Erythroblast (primary cell): ENCODE data around the gene LIMCH1.
"Not testable (repeated sequence)": the region's sequence is repeated elsewhere in the genome, so short reads cannot be mapped to it uniquely, and the experiment has no call there.

Source experiments
- DNase-seq, 2 experiments: peaks; one replicate each; lab custom pipeline; 2025; lab: John Stamatoyannopoulos, UW
- GATA1 ChIP-seq: IDR thresholded peaks from 2 replicates; pipeline ENCODE4 v1.6.1; 2011; ENCODE audit warnings: low read depth, mild to moderate bottlenecking, control low read depth, low read length, moderate library complexity
- POLR2A ChIP-seq: IDR thresholded peaks from 2 replicates; pipeline ENCODE4 v1.6.1; 2011; ENCODE audit warnings: mild to moderate bottlenecking, low read length

LIMCH1 gene

GRCh38 chr4:41727861-41728572 is 190.1 kb downstream of the LIMCH1 start:
- TF ChIP-seq POLR2A = no peak
- TF ChIP-seq GATA1 = no peak
- DNase-seq = no peak

- no peak for DNase-seq
Measured at GRCh38 chr4:41728573-41728913, 190.6 kb downstream of the LIMCH1 start.

GRCh38 chr4:41731569-41732126 is 193.7 kb downstream of the LIMCH1 start:
- TF ChIP-seq GATA1 (no peak), POLR2A (no peak)

More at GRCh38 chr4:41728573-41728913, 190.6 kb downstream of the LIMCH1 start:
- TF ChIP-seq POLR2A (no peak), GATA1 (no peak)

GRCh38 chr4:41734371-41734770 is 196.4 kb downstream of the LIMCH1 start:
- TF ChIP-seq POLR2A = no peak
- no peak for TF ChIP-seq GATA1
- DNase-seq = no peak

More at GRCh38 chr4:41731569-41732126, 193.7 kb downstream of the LIMCH1 start:
- DNase-seq = no peak

- not testable (repeated sequence) for DNase-seq
Measured at GRCh38 chr4:41737491-41737890, 199.5 kb downstream of the LIMCH1 start.

- TF ChIP-seq POLR2A (no peak), GATA1 (no peak)
- DNase-seq = no peak
Measured at GRCh38 chr4:41741354-41741753, 203.4 kb downstream of the LIMCH1 start.

GRCh38 chr4:41744572-41745291 is 206.8 kb downstream of the LIMCH1 start:
- TF ChIP-seq GATA1 (no peak), POLR2A (no peak)
- DNase-seq = no peak

GRCh38 chr4:41745292-41746024 is 207.5 kb downstream of the LIMCH1 start:
- TF ChIP-seq GATA1 (no peak), POLR2A (no peak)
- DNase-seq = no peak

GRCh38 chr4:41746025-41746439 is 208.1 kb downstream of the LIMCH1 start:
- TF ChIP-seq GATA1 = no peak
- TF ChIP-seq POLR2A = no peak
- no peak for DNase-seq

- TF ChIP-seq GATA1 (no peak), POLR2A (no peak)
- DNase-seq = no peak
Measured at GRCh38 chr4:41746440-41747229, 208.7 kb downstream of the LIMCH1 start.

- TF ChIP-seq POLR2A = no peak
- TF ChIP-seq GATA1 = no peak
- DNase-seq = no peak
Measured at GRCh38 chr4:41747230-41748055, 209.5 kb downstream of the LIMCH1 start.

- TF ChIP-seq POLR2A = no peak
- TF ChIP-seq GATA1 = no peak
- no peak for DNase-seq
Measured at GRCh38 chr4:41748074-41748570, 210.2 kb downstream of the LIMCH1 start.
